K562 (cell line): ENCODE results near the gene LAGE3. TPM values are rescaled to one million over a fixed set of nuclear protein-coding genes. Genes with fewer than 3 reads are reported as not detected.

ENCODE experiments used
- BDP1 ChIP-seq: IDR thresholded peaks from 3 replicates; pipeline ENCODE4 v1.6.1; 2011; ENCODE audit not compliant: insufficient read length, insufficient read depth
- BRD9 ChIP-seq: fragments of 450-650 bp; IDR thresholded peaks from 2 replicates; pipeline ENCODE4 v1.6.1; 2018; ENCODE audit warnings: low read depth; ENCODE audit not compliant: partially characterized antibody
- FIP1L1 ChIP-seq: fragments of 200-400 bp; formaldehyde crosslinking; IDR thresholded peaks from 2 replicates; pipeline ENCODE4 v1.6.1; 2018; ENCODE audit warnings: mild to moderate bottlenecking, low read depth, low read length; ENCODE audit not compliant: poor library complexity, severe bottlenecking
- KDM4B ChIP-seq, 2 experiments: fragments of 450-650 bp in 1 of 2; sonication (generic) in 1 of 2; IDR thresholded peaks; 2 replicates each; pipeline ENCODE4 v1.6.1; 2016 to 2017; ENCODE audit warnings: borderline replicate concordance in 2 of 2, antibody characterized with exemption in 1 of 2, low read depth in 1 of 2, mild to moderate bottlenecking in 1 of 2
- MLLT1 ChIP-seq, 2 experiments: fragments of 450-650 bp; IDR thresholded peaks; 2 replicates each; pipeline ENCODE4 v1.6.1; 2016
- RBM25 ChIP-seq: fragments of 200-400 bp; formaldehyde crosslinking; IDR thresholded peaks from 2 replicates; pipeline ENCODE4 v1.6.1; 2018; ENCODE audit warnings: low read length, low read depth, moderate library complexity; ENCODE audit not compliant: severe bottlenecking
- RFX1 ChIP-seq: fragments of 450-650 bp; IDR thresholded peaks from 2 replicates; pipeline ENCODE4 v1.6.1; 2016; ENCODE audit warnings: mild to moderate bottlenecking, moderate library complexity
- SAFB ChIP-seq: fragments of 200-400 bp; formaldehyde crosslinking; IDR thresholded peaks from 2 replicates; pipeline ENCODE4 v1.6.1; 2017; ENCODE audit warnings: low read depth, low read length, borderline replicate concordance
- SRF ChIP-seq, 2 experiments: fragments of 250-450, 450-650 bp in 1 of 2; sonication (Bioruptor Pico) in 1 of 2; sonication (generic) in 1 of 2; formaldehyde crosslinking; IDR thresholded peaks; 2 replicates each; pipeline versions ENCODE4 v1.5.0 to v1.5.1; 2020 to 2022; ENCODE audit warnings: mild to moderate bottlenecking in 1 of 2, missing genetic modification reagents in 1 of 2
- STAT6 ChIP-seq: sonication (generic); formaldehyde crosslinking; IDR thresholded peaks from 2 replicates; pipeline ENCODE4 v1.8.1; 2023; ENCODE audit warnings: mild to moderate bottlenecking, missing genetic modification reagents
- TAF7 ChIP-seq: fragments of 450-650 bp; IDR thresholded peaks from 2 replicates; pipeline ENCODE4 v1.6.1; 2016; ENCODE audit warnings: missing genetic modification characterization, missing compliant biosample characterization
- TGIF2 ChIP-seq: sonication (generic); formaldehyde crosslinking; IDR thresholded peaks from 2 replicates; pipeline ENCODE4 v1.8.1; 2022; ENCODE audit warnings: mild to moderate bottlenecking, missing genetic modification reagents, moderate library complexity
- ZNF124 ChIP-seq: sonication (generic); formaldehyde crosslinking; IDR thresholded peaks from 2 replicates; pipeline ENCODE4 v1.8.1; 2022; ENCODE audit warnings: missing genetic modification reagents
- ZNF253 ChIP-seq: fragments of 250-450 bp; sonication (Bioruptor Pico); conservative IDR thresholded peaks from 2 replicates; pipeline ENCODE4 v1.6.1; 2021; ENCODE audit warnings: mild to moderate bottlenecking
- ZNF589 ChIP-seq: fragments of 200-800 bp; sonication (Bioruptor generic); IDR thresholded peaks from 2 replicates; pipeline ENCODE4 v1.6.1; 2016; ENCODE audit warnings: low read depth, missing genetic modification characterization, missing compliant biosample characterization
- polyA plus RNA-seq, 8 experiments: library from polyadenylated mRNA; depleted of rRNA in 4 of 8; stranded (reverse) in 5 of 8; unstranded in 3 of 8; fragments of >200 nt; fragmentation: Nextera tagmentation in 2 of 8; fragmentation: Illumina TruSeq in 1 of 8; extraction: Ambion mirVana in 2 of 8; extraction: Trizol in 1 of 8; gene quantifications; 2 replicates each; pipeline versions ENCODE4 v1.2.1 to v1.2.3, GENCODE V29; 2011 to 2014; ENCODE audit warnings: inconsistent platforms in 1 of 8, missing spikeins in 1 of 8
- total RNA-seq, 7 experiments: library from RNA; depleted of rRNA in 6 of 7; stranded (reverse); fragments of >200 nt in 6 of 7; fragmentation: Illumina TruSeq in 2 of 7; extraction: Trizol in 2 of 7; gene quantifications; 2 replicates each; pipeline versions ENCODE4 v1.2.1 to v1.2.3, GENCODE V29; 2011 to 2021; ENCODE audit warnings: low replicate concordance in 1 of 7
- TF ChIP-seq, protein P1 (sequence below): fragments of 250-450 bp; sonication (Bioruptor Pico); IDR thresholded peaks from 2 replicates; pipeline ENCODE4 v1.4.0; 2020; ENCODE audit warnings: mild to moderate bottlenecking, moderate library complexity
- TF ChIP-seq, protein P2 (sequence below): fragments of 450-650 bp; conservative IDR thresholded peaks from 2 replicates; pipeline ENCODE4 v1.6.1; 2016; ENCODE audit warnings: missing genetic modification characterization, low read depth, mild to moderate bottlenecking, control low read depth, missing compliant biosample characterization

Gene LAGE3
- total and polyA plus RNA-seq, 9 of the 15 experiments (the other 6 are each of a cell fraction or from before 2014, with no cell fraction given): 28.2 to 125 (median 35.8) TPM

DNA sequence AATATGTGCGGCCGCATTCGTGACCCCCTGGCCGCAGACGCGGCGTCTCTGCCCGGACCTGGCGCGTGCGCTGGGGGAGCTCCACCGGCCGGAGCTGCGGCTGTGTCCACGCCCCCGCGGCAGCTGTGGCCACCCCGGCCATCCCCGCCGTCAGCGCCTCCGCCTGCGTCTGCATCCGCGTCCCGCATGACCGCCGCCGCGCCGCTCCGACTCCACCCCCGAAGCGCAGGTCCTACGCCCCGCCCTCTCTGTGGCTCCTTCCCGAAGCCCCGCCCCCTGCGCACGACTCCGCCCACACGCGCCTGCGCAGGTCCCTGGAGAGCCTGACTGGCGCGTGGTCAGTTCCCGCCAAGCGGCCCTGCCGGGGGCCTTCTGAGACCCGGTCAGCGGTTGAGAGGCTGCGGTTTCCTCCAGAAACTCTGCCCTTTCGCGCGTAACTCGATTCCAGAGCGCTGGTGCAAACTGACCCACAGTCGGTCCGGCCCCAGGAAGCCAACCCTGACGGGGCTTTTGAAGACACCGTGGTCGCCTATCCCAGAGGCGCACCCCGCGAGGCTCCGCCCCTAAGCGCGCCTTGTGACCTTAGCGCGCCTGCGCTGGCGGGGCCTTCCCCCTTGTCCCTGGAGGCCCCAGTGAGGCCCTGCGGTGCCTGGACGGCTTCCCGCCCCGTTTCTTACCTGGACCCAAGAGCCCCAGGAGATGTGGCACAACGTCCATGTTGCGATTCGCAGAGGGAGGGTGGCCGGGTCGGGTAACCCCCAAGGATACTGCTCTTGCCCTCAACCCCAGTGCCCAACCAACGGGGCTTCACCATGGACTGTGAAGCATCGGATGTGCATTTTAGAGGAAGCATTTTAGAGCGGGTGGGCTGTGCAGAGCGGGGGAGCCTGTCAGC, at the start of gene LAGE3 (continued):
- TF ChIP-seq, protein P1, sequence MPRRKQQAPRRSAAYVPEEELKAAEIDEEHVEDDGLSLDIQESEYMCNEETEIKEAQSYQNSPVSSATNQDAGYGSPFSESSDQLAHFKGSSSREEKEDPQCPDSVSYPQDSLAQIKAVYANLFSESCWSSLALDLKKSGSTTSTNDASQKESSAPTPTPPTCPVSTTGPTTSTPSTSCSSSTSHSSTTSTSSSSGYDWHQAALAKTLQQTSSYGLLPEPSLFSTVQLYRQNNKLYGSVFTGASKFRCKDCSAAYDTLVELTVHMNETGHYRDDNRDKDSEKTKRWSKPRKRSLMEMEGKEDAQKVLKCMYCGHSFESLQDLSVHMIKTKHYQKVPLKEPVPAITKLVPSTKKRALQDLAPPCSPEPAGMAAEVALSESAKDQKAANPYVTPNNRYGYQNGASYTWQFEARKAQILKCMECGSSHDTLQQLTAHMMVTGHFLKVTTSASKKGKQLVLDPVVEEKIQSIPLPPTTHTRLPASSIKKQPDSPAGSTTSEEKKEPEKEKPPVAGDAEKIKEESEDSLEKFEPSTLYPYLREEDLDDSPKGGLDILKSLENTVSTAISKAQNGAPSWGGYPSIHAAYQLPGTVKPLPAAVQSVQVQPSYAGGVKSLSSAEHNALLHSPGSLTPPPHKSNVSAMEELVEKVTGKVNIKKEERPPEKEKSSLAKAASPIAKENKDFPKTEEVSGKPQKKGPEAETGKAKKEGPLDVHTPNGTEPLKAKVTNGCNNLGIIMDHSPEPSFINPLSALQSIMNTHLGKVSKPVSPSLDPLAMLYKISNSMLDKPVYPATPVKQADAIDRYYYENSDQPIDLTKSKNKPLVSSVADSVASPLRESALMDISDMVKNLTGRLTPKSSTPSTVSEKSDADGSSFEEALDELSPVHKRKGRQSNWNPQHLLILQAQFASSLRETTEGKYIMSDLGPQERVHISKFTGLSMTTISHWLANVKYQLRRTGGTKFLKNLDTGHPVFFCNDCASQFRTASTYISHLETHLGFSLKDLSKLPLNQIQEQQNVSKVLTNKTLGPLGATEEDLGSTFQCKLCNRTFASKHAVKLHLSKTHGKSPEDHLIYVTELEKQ (CRISPR knock-in tag): no peak
- no peak for TF ChIP-seq BRD9
- TF ChIP-seq FIP1L1: peak; percentile 67
- TF ChIP-seq TGIF2 (CRISPR knock-in tag): no peak
- TF ChIP-seq BDP1: no peak
- TF ChIP-seq TAF7: no peak
- TF ChIP-seq STAT6 (CRISPR knock-in tag): no peak
- TF ChIP-seq, protein P2, sequence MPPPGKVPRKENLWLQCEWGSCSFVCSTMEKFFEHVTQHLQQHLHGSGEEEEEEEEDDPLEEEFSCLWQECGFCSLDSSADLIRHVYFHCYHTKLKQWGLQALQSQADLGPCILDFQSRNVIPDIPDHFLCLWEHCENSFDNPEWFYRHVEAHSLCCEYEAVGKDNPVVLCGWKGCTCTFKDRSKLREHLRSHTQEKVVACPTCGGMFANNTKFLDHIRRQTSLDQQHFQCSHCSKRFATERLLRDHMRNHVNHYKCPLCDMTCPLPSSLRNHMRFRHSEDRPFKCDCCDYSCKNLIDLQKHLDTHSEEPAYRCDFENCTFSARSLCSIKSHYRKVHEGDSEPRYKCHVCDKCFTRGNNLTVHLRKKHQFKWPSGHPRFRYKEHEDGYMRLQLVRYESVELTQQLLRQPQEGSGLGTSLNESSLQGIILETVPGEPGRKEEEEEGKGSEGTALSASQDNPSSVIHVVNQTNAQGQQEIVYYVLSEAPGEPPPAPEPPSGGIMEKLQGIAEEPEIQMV (tag): no peak
- no peak for TF ChIP-seq MLLT1 (IDR thresholded peaks at IDR 0.05)
- no peak for TF ChIP-seq KDM4B (IDR thresholded peaks at IDR 0.05; ENCODE audit: borderline replicate concordance in 2 of 2, low read depth in 1 of 2)
- TF ChIP-seq SRF (CRISPR knock-in tag; IDR thresholded peaks at IDR 0.05): peak in 1 of 2 experiments; percentile 8; a peak in 1 of 4 replicates
- TF ChIP-seq ZNF124: no peak
- TF ChIP-seq RFX1: no peak
- peak; percentile 41; the same call in 1 of the 2 replicates for TF ChIP-seq SAFB
- TF ChIP-seq RBM25: no peak
- no peak for TF ChIP-seq ZNF253 (CRISPR knock-in tag)
- TF ChIP-seq ZNF589 (CRISPR knock-in tag): 0 out of 2 replicates have a peak, but pooled peaks have one; percentile 16
